ENCODE results near the gene RAB40A.

DNA sequence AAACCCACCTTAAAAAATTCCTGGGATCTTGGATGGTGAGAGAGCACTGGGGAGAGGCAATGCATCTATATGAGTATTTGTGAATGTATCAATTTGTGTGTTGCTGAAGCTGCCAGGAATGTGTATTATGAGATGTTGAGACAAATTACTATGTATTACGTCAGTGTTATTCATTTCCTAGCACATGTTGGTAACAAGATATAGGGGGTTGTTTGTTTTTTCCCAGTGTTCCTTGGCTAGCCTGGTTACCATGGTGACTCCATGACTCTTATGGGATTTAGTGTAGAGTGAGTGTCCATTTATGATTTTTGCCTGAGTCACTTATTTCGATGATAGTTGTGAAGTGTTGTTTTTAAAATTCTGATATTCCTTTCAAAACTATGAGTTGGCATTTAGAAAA lies 65.6 kb downstream of the RAB40A start:
- TF ChIP-seq POLR2A (IDR thresholded peaks at IDR 0.05) = no peak
- no peak for TF ChIP-seq CTCF (IDR thresholded peaks at IDR 0.05 in 8 of 11, conservative IDR thresholded peaks at IDR 0.05 in 3 of 11)
- TF ChIP-seq POLR2AphosphoS5 (IDR thresholded peaks at IDR 0.05) = no peak
